ENCODE data around the gene UNC5CL. TPM values are rescaled to one million over a fixed set of nuclear protein-coding genes. Genes with fewer than 3 reads are reported as not detected.

Gene UNC5CL
- total RNA-seq, 1 experiment from 2014 or later, result 2.2 TPM

- no peak overlapping the region for H2AFZ ChIP-seq (ENCODE audit: low read depth, low read length, poor library complexity, severe bottlenecking)
- TSS peak; percentile 78 for BruUV-seq (replicated peaks)
- H3K79me2 ChIP-seq (ENCODE audit: insufficient read depth, low read length), result peaks cover 72% of the 10 kb centered on the region
- H3K27ac ChIP-seq (ENCODE audit: low read depth, low read length), result peak overlapping the region; percentile 98
- H3K9ac ChIP-seq (ENCODE audit: low read length), result peak overlapping the region; percentile 94
- RAD21 ChIA-PET (ENCODE audit: low non-redundant PET in 1 of 2, low total read pairs in 2 of 2, uncharacterized antibody in 2 of 2, unreplicated experiment in 2 of 2), result no interaction called here
- no peaks in the 10 kb centered on the region for H3K27me3 ChIP-seq (ENCODE audit: insufficient read depth, low read length)
- no peak for ATAC-seq
- H3K4me1 ChIP-seq (ENCODE audit: control insufficient read depth in 1 of 2, insufficient read depth in 2 of 2, low read length in 2 of 2), result peaks cover 7 to 16% of the 10 kb centered on the region in 2 experiments; a peak in 3 of 4 replicates
- no peaks in the 10 kb centered on the region for H4K20me1 ChIP-seq (ENCODE audit: insufficient read depth)
- no peaks in the 10 kb centered on the region for H3K9me3 ChIP-seq (ENCODE audit: control insufficient read depth in 1 of 2, insufficient read depth in 1 of 2, low read depth in 1 of 2, low read length in 2 of 2)
- intact Hi-C loops (cut with micrococcal nuclease), result no loop called here
- H3K4me2 ChIP-seq (ENCODE audit: low read length), result peak overlapping the region; percentile 93
- H3K36me3 ChIP-seq (ENCODE audit: control insufficient read depth in 1 of 2, insufficient read depth in 2 of 2, low read length in 2 of 2), result peaks cover 5 to 6% of the 10 kb centered on the region in 2 experiments
- POLR2A ChIA-PET, result no interaction called here
- no peak for DNase-seq (ENCODE audit: low read depth, low spot score)
- peak overlapping the region; percentile 67 to 77 for H3K4me3 ChIP-seq (replicated peaks in 1 of 2; ENCODE audit: low read depth in 1 of 2, low read length in 2 of 2)
- CTCF ChIA-PET, result no interaction called here
- TF ChIP-seq RAD21 (IDR thresholded peaks at IDR 0.05; ENCODE audit: low read depth) (no peak), SP1 (IDR thresholded peaks at IDR 0.05; ENCODE audit: low read depth) (no peak)
- TF ChIP-seq, protein P1, sequence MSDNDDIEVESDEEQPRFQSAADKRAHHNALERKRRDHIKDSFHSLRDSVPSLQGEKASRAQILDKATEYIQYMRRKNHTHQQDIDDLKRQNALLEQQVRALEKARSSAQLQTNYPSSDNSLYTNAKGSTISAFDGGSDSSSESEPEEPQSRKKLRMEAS (IDR thresholded peaks at IDR 0.05), result peak; percentile 28; the same call in 1 of the 2 replicates
- no peaks in the 10 kb centered on the region for H3K9me2 ChIP-seq (ENCODE audit: insufficient read depth)
Measured at GRCh38 chr6:41073968-41074691, 35.1 kb upstream of the UNC5CL start.

- peaks cover 64% of the 10 kb centered on the region for H3K79me2 ChIP-seq (ENCODE audit: insufficient read depth, low read length)
- no peaks in the 10 kb centered on the region for H3K36me3 ChIP-seq (ENCODE audit: control insufficient read depth in 1 of 2, insufficient read depth in 2 of 2, low read length in 2 of 2)
- H3K27ac ChIP-seq (ENCODE audit: low read depth, low read length), result peak overlapping the region; percentile 98
- RAD21 ChIA-PET (ENCODE audit: low non-redundant PET in 1 of 2, low total read pairs in 2 of 2, uncharacterized antibody in 2 of 2, unreplicated experiment in 2 of 2), result no interaction called here
- POLR2A ChIA-PET, result no interaction called here
- no peaks in the 10 kb centered on the region for H3K9me3 ChIP-seq (ENCODE audit: control insufficient read depth in 1 of 2, insufficient read depth in 1 of 2, low read depth in 1 of 2, low read length in 2 of 2)
- no TSS peak for BruUV-seq (replicated peaks)
- H3K27me3 ChIP-seq (ENCODE audit: insufficient read depth, low read length), result no peaks in the 10 kb centered on the region
- no peak overlapping the region for H2AFZ ChIP-seq (ENCODE audit: low read depth, low read length, poor library complexity, severe bottlenecking)
- H3K4me3 ChIP-seq (replicated peaks in 1 of 2; ENCODE audit: low read depth in 1 of 2, low read length in 2 of 2), result peak overlapping the region; percentile 67 to 77
- H4K20me1 ChIP-seq (ENCODE audit: insufficient read depth), result no peaks in the 10 kb centered on the region
- peak; percentile 47 for DNase-seq (ENCODE audit: low read depth, low spot score)
- ATAC-seq, result peak; percentile 24
- H3K9me2 ChIP-seq (ENCODE audit: insufficient read depth), result no peaks in the 10 kb centered on the region
- peak overlapping the region; percentile 94 for H3K9ac ChIP-seq (ENCODE audit: low read length)
- CTCF ChIA-PET, result interaction anchor here (1.2 to 2.8 kb wide), 3 partner anchors 33 to 109 kb away, joined by 4 to 9 read pairs (median 6); partner anchors contain the start of gene UNC5CL
- peaks cover 7 to 16% of the 10 kb centered on the region in 2 experiments; a peak in 3 of 4 replicates for H3K4me1 ChIP-seq (ENCODE audit: control insufficient read depth in 1 of 2, insufficient read depth in 2 of 2, low read length in 2 of 2)
- intact Hi-C loops (cut with micrococcal nuclease), result no loop called here
- H3K4me2 ChIP-seq (ENCODE audit: low read length), result peak overlapping the region; percentile 93
- TF ChIP-seq RAD21 (IDR thresholded peaks at IDR 0.05; ENCODE audit: low read depth), result no peak
- no peak for TF ChIP-seq SRF (IDR thresholded peaks at IDR 0.05; ENCODE audit: low read depth)
- no peak for TF ChIP-seq SP1 (IDR thresholded peaks at IDR 0.05; ENCODE audit: low read depth)
- TF ChIP-seq ELF1 (IDR thresholded peaks at IDR 0.05; ENCODE audit: borderline replicate concordance, low read depth), result no peak
- no peak for TF ChIP-seq ZNF274 (IDR thresholded peaks at IDR 0.05; ENCODE audit: low read depth, low read length)
- peak; percentile 83 for TF ChIP-seq EGR1 (IDR thresholded peaks at IDR 0.05; ENCODE audit: low read depth)
- no peak for TF ChIP-seq CEBPB (IDR thresholded peaks at IDR 0.05; ENCODE audit: low read depth)
- TF ChIP-seq POLR2A (IDR thresholded peaks at IDR 0.05; ENCODE audit: borderline replicate concordance, extremely low read depth, insufficient read depth, insufficient read length), result peak; percentile 26
- no peak for TF ChIP-seq ATF3 (IDR thresholded peaks at IDR 0.05)
- TF ChIP-seq JUND (IDR thresholded peaks at IDR 0.05), result no peak
- peak; percentile 39 for TF ChIP-seq SIN3A (IDR thresholded peaks at IDR 0.05; ENCODE audit: low read depth)
- TF ChIP-seq, protein P2, sequence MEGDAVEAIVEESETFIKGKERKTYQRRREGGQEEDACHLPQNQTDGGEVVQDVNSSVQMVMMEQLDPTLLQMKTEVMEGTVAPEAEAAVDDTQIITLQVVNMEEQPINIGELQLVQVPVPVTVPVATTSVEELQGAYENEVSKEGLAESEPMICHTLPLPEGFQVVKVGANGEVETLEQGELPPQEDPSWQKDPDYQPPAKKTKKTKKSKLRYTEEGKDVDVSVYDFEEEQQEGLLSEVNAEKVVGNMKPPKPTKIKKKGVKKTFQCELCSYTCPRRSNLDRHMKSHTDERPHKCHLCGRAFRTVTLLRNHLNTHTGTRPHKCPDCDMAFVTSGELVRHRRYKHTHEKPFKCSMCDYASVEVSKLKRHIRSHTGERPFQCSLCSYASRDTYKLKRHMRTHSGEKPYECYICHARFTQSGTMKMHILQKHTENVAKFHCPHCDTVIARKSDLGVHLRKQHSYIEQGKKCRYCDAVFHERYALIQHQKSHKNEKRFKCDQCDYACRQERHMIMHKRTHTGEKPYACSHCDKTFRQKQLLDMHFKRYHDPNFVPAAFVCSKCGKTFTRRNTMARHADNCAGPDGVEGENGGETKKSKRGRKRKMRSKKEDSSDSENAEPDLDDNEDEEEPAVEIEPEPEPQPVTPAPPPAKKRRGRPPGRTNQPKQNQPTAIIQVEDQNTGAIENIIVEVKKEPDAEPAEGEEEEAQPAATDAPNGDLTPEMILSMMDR (IDR thresholded peaks at IDR 0.05 in 2 of 3, conservative IDR thresholded peaks at IDR 0.05 in 1 of 3; ENCODE audit: borderline replicate concordance in 1 of 3, insufficient read depth in 1 of 3, low read depth in 2 of 3, low read length in 2 of 3), result peak in 1 of 3 experiments; percentile 12; a peak in 1 of 6 replicates
- TF ChIP-seq ZFX (IDR thresholded peaks at IDR 0.05), result peak; percentile 98
- TF ChIP-seq, protein P1 (IDR thresholded peaks at IDR 0.05), result peak; percentile 51; the same call in 1 of the 2 replicates
- TF ChIP-seq FOSL1 (IDR thresholded peaks at IDR 0.05; ENCODE audit: low read depth), result no peak
- no peak for TF ChIP-seq EZH2phosphoT487 (IDR thresholded peaks at IDR 0.05; ENCODE audit: borderline replicate concordance)
- TF ChIP-seq CBX3 (IDR thresholded peaks at IDR 0.05; ENCODE audit: low read depth), result no peak
- peak; percentile 79 for TF ChIP-seq POLR2AphosphoS5 (IDR thresholded peaks at IDR 0.05; ENCODE audit: low read depth, low read length)
Measured at GRCh38 chr6:41073203-41073967, 34.4 kb upstream of the UNC5CL start.
